Measurements from ENCODE around the gene TRAPPC2L.

TRAPPC2L gene, protein sequence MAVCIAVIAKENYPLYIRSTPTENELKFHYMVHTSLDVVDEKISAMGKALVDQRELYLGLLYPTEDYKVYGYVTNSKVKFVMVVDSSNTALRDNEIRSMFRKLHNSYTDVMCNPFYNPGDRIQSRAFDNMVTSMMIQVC

DNA sequence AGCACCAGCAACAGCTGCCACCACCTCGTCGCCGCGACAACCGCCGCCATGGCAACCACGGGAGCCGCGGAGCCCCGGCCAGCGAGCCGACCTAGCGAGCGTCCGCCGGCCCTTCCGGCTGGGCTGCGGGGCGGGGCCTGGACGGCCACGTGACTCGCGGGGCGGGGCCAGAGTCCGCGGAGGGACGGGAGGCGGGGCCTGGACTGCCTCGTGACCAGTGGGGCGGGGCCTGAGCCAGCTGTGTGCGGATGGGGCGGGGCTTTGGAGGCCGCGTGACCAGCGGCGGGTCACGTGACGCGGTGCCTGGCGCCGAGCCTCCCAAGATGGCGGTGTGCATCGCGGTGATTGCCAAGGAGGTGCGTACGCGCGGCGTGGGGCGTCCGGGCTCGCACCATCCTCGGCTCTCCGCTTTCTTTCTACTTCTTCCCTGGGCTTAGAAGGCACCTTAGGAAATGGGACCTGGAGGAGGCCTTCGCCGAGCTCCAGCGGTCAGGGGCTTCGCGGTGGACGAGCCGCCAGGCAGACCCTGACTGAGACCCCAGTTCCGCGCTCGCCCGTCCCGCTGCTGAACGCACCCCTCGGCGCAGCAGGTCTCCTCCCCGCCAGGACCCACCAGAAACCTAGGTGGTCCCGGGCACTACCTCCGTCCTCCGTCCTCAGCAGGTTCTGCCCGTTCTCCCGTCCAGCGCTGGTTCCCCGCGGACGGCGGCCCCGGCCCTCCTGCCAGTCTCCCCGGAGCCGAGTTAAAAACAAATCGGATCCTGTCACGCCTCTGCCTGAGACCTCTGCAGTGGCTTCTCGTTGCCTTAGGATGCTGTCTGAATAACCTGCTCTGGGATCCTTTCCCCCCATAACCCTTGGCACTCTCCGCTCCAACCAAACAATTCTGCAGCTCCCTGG lies at the start of gene TRAPPC2L, which contains the start of gene GALNS:
TRAPPC2L (plus strand) TSS at position 300 of the 900 bp plus-strand sequence; CDS start at position 324, 24 bp downstream.
GALNS (minus strand) TSS at position 120 of the 900 bp plus-strand sequence; CDS start at position 50, 70 bp downstream.
- peak; percentile 98 for DNase-seq

DNA sequence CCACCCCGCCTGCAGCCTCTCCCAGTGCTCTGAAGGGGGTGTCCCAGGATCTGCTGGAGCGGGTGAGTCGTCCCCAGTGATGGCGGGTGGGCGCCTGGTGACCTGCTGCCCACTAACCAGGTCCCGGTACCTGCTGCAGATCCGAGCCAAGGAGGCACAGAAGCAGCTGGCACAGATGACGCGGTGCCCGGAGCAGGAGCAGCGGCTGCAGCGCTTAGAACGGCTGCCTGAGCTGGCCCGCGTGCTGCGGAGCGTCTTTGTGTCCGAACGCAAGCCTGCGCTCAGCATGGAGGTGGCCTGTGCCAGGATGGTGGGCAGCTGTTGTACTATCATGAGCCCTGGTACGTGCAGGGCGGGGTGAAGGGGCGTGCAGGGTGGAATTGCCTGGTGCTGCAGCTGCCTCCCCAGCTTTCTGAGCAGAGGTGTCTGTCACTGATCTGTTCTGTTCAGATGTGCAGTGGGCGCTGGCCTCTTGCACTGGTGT lies 49.7 kb upstream of the TRAPPC2L start:
- DNase-seq = no peak

DNA sequence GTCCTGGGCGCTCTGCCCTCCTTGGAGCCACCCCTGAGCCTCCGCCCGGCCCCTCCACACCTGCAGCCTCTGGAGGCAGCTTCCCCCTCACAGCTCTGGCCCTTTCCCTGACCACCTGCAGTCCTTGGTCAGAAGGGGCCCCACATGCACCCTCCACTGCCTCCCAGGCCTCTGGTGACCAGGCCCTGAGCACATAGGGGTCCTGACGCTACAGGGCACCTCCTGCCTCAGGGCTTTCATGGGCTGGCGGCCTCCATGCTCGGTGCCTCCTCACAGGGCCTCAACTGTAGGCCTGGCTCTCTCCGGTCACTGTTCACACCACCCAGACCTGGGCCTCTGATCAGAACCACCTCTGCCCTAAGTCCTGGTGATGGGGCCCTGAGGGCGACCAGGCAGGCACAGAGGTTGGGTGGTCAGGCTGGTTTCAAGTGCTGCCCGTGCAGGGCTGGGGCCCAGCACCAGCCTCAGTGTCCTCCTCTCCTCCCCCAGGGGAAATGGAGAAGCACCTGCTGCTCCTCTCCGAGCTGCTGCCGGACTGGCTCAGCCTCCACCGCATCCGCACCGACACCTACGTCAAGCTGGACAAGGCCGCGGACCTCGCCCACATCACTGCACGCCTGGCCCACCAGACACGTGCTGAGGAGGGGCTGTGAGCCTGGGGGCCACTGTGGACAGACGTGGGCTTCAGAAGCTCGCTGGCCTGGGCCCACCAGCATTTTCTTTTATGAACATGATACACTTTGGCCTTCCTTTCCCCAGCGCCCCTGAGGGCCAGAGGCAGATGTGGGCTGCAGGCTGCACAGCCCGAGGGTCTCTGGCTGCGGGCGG lies 49.1 kb upstream of the TRAPPC2L start:
- DNase-seq = no peak

DNA sequence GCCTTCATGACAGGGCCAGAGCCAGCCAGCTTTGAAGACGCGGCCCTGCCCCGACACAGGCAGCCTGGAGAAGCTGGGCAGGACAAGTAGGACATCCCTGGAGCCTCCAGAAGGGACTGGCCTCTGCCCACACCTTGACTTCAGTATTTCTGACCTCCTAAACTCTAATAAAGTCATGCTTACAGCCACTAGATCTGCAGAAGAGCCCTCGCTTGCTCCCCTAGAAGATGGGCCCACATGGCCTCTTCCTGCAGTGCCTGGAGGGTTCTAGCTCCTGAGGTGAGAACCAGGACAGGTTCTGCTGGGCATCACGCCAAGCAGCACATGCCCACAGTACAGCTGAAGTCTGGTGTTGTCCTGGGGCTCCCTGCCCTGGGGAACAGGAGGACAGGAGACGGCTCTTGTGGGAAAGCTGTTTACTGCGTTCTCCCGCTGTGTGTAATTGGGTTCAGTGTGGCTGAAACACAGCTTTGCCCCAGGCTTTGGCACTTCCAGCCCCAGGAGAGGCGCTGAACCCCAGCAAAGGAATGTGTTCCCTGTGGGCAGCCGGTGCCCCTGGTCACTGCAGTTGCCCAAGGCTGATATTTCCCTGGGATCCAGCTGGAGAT lies 47.8 kb upstream of the TRAPPC2L start:
- no peak for DNase-seq

DNA sequence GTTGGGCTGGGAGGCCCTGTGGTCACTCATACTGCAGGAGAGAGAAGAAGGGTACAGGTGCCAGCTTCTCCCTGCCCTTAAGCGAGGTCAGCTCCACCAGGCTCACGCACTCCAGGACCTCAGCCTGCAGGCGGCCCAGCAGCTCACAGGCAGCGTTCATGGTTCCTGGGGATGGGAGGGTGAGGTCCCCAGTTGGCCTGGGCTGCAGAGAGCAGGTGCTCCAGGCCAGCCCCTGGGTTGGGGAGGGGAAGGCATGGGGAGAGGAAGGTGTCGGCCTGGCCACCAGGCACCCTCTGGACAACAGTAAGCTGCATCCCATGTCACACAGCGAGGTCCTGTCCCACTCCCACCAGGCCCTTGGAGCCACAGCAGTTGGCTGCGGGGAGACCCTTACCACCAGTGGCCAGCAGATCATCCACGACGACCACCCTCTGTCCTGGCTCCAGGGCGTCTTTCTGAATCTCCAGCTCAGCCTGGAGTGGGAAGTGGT lies 47.2 kb upstream of the TRAPPC2L start:
- DNase-seq = peak; percentile 61

DNA sequence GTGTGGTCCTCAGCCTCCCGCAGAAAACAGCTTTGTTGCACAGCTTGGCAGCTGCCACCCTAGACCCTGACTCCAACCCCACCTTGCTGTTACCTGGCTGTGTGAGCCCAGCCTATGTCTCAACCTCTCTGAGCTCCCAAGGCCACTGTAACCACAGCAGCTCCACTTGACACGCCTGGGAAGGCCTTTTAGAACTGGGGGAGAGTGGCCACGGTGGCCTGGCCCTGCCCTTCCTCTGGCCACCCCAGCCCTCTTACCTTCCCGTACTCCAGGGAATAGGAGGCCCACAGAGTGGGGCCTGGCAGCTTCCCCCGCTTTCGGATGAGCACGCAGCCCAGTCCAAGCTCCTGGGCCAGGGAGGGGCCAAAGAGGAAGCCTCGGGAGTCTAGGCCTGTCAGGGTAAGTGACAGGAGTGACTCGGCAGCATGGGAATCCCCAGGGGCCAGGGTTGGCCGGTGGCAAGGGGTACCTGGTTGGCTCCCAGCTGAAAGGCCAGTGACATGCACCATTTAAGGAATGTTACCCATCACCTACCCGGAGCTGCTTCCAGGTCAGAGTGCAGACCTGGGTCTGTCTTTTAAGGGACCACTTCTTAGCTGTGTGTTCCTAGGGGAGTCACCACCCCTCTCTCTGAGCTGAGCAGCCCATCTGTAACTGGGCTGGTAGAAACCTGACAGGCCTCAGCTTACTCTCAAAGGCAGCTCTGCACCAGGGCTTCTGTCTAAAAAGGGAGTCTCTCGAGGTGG lies 46.6 kb upstream of the TRAPPC2L start:
- peak; percentile 77 for DNase-seq

DNA sequence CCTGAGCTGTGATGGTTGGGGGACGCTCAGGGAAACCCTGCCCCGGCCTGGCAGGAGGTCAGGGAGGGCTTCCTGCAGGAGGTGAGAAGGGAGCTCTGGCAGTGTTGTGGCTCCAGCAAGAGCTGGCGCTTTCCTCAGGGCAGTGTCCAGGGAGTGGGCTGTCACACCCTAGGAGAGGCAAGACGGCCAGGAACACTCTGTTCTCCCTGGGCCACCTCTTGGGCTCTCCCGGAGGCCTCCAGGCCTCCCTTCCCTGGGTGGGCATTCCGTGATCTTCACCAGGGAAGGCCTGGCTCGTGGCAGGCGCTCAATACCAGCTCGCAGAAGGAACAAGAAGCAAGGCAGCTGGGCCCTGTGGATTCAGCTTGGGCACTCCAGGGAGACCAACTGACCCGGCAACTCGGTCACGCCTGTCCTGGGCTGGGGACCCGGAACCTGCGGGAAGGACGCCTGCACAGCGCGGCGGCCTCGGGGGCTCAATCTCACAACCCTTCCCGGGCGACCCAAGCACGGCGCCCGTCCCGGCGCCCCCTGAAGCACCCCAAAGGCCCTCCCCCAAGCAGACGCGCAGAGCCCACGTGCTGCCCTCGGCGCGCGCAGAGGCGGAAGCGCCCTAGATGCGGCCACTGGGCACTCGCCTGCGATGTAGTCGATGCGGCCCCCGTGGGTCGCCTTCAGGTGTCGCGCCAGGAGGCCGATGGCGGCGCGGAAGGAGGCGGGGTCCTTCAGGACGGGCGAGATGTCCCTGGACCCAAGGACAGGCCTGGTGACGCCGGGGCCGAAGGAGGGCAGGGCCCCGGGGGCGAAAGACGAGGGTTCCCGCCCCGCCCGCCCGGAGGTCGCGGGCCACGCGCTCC lies 45.8 kb upstream of the TRAPPC2L start:
- DNase-seq = peak; percentile 94

DNA sequence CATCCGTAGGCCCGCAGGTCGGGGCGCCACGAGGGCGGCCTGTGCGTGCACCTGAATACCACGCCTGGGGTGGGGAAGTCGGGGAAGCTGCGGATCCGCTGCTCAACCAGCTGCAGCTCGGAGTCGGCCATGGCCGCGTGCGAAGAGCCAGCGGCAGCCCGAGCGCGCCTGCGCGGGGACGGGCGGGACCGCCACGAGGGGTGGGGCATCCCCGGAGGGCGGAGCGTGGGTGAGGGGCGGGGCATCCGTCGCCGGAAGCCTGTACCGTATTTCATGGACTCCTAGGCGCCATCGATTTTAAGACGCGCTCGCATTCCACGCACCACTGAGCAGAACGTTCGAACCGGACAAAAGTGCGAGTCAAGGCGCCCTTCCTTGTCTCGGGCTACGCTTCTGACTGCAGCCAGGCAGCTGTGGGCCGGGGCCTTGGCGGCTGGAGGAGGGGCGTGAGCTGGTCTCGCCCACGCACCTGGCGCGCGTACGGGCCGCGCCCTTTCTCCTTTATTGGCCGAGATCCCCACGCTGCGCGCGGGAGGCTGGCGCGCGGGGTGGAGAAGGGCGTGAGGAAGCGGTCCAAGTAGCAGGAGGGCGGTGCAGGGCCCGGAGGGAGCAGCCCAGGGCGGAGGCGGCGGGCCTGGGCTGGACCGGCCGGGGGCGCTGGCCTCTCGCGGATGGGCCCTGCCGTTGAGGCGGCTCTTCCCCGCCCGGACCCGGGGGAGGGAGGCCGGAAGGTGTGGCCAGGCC lies 45.0 kb upstream of the TRAPPC2L start, which contains the start of gene APRT:
APRT (minus strand) TSS at position 160 of the 744 bp plus-strand sequence; CDS start at position 131, 29 bp downstream.
- peak; percentile 95 for DNase-seq

DNA sequence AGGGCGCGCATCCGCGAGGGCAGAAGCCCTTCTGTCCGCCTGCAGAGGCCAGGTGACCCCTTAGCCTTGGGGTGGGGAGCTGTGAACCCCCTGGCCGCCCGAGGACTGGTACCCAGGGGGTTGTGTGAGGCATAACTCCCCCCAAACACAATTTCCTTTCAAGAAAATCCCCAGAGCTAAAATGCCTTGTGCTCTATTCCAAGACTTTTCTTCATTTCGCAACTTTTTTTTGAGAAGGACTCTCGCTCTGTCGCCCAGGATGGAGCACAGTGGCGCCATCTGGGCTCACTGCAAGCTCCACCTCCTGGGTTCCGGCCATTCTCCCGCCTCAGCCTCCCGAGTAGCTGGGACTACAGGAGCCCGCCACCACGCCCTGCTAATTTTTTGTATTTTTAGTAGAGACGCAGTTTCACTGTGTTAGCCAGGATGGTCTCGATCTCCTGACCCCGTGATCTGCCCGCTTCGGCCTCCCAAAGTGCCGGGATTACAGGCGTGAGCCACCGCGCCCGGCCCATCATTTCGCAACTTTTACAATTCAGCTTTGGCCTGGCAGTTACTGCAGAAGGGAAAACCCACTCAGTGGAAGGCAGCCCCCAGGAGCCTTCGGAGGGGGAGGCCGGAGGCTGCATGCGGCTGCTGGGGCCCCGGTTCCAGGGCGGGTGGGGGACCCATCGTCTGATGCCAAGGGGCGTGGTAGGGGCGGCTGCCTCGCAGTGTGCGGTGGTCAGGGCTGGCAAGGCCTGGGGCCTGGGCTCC lies 44.2 kb upstream of the TRAPPC2L start:
- peak; percentile 77 for DNase-seq

DNA sequence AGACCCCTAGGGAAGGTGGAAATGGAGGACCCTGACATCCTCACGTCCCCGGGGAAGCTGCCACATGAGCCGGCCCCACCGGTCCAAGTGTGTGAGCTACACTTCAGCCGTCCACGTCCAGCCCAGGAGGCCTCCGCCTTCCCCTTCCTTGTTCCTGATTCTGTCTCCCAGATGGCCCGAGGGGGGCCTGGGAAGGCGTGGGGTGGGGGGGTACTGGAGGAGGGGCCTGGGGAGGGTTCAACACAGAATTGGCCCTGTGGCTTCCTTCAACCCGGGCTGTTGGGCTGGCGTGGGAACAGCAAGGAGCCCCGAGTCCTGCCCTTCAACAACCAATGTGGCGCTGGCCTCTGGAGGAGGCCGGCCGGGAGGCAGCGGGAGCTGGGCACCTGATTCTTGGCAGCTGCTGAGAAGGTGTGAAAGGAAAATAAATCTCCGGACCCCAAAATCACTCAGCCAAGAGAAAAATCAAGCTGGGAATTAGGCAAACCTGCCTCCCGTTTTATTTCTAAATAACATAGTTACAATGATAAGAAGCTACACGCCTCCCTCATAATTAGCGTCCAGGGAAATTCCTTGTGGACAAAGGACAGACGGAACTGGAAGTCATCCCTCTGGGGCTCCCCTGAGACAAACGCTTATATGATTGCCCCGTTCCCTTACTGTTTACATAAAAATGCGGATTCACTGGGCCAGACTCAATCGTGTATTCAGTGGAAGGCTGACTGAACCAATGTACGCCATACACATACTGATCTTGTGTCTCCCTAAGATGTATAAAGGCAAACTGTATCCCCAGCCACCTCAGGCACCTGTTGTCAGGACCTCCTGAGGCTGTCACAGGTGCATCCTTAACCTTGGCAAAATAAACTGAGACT lies 43.4 kb upstream of the TRAPPC2L start:
- DNase-seq = no peak

DNA sequence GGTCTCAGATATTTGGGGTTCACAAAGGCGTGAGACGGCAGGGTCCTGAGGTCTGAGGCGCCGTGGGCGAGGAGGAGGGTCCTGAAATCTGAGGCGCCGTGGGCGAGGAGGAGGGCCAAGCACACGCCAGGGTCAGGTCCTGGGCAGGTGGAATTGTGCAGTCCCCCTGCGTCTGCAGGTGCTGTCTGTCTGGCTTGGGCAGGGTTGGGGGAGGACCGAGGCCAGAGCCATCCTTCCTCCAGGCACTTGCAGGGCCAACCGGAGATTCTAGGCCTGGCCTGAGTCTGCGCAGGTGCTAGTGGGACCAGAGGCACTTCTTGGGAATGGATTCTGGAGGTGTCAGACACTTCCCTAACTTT lies 42.8 kb upstream of the TRAPPC2L start:
- no peak for DNase-seq

DNA sequence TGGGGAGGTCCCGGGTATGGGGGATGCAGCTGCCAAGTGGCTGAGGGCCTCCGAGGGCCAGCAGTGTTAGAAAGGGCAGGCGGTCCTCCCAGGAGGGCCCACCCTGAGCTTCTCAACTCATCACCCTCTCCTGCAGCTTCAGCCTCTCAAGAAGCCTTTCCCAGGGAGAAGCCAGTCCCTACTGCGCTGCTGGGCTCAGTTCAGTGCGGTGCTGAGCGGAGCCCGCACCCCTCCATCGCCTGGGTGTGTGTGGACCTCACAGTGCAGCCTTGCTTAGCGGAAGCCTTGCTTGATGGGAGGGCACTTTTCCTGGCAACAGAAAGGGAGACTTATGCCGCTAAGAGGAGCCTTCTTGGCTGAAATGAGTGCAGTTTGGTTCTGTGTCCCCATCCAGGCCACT lies 41.7 kb upstream of the TRAPPC2L start:
- no peak for DNase-seq

DNA sequence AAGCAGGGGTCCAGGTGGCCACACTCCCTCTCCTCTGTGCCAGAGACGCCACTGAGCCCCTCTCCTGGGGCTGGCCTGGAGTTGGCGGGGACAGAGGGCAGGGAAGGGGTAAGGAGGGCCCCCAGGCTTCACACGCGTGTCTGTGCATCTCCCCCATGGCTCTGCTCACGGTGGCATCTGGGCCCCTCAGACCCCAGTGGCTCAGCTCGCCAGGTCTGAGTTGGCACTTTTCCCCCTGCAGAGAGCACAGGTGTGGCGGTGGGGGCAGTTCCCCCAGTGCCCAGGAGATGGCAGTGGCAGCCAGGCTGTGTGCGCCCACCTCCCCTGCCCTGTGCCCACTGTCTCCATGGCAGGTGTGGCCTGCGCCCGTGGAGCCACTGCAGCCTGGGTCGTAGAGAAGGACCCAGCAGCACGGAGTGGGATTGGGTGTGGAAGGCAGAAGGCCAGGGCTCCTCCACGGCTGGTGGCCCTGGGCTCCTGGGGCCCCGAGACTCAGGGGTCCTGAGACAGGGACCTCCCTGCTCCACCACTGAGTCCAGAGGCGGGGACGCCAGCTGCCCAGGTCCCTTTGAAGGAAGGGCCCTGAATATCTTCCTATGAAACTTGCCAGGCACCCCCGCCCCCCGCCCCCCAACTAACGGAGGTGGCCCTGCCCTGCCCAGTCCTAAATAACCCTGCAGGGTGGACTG lies 40.9 kb upstream of the TRAPPC2L start:
- peak; percentile 74 for DNase-seq

DNA sequence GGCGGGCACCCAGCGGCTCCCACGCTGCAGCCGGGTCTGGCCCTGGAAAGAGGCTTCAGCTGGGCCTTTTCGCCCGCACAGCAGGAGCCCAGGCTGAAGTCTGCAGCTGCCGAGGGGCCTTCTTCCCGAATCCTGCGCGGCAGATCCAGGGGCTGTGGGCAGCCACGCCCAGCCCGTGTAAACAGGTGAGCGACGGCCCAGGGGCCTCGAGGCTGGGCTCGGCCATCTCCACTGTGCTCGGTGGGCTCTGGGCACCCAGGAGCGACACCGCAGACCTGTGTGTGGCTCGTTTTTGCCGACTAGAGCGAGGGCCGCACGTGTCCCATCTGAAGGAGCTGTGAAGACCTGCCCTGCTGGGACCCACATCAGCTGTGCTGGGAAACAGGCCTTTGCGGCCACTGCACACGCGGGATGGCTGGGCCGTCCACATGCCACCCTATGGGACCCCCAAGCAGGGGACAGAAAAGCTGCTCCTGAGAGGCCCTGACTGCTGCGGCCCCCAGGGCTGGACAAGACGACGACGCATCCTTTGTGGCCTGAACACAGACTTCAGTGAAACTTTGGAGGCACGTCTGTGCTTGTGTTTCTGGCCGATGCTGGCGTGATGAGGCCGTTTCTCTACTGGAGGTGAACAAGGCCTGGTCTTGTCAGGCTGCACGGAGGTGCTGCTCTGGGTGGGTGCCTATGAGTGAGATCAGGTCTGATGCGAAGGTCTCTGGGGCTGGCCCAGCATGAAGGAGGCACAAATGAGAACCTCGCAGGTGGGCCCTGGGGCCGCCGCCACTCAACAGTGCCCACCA lies 40.0 kb upstream of the TRAPPC2L start:
- no peak for DNase-seq

DNA sequence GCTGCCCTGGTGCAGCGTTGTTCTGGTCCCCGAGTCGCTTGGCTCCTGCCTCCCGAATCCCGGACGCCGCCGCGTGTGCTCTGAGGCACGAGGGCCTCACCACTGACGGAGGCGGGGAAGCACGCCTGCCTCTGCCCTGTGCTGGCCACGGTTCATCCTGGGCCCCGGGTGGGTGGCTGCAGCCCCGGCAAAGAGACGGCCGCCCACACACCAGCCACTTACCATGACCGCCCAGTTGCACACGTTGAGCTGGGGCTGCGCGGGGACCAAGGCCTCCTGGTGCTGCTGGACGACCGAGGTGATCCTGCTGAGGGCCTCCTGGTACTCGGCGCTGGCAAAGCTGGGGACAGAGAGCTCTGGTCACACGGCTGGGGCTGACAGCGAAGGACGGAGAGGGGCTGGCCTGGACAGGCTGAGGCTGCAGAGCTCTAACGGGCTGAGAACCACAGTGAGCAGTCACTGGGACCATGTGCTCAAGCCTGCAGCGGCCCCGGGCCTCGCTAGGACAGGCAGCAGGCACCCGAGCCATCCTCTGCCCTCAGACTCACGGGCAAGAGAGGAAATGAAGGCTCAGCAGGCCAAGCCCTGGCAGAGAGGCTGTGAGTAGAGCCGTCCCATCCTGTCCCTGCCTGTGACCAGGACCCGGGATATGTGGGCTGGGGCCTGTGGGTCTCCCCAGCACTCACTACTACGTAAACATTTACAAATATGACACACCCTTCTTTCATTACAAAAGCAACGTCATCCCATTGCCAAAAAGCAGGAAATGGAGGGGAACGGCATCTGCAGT lies 38.9 kb upstream of the TRAPPC2L start:
- DNase-seq = no peak

DNA sequence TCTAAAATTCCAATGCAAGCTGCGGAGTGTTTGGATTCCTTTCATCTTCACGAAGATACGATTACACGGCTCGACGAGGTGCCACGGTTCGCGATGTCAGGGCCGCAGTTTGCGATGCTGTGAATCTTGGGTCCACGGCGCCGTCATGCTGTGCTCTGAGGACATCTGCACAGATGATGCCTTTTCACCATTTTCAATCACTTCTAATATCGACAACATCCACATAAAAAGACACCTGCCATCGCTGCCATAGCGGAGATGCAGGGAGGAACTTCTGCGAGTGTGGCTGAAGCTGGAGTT lies 38.4 kb upstream of the TRAPPC2L start:
- no peak for DNase-seq

Measured in hematopoietic multipotent progenitor cell treated with erythropoietin and hydrocortisone succinate and interleukin-3 and kit ligand, for 4 days (in vitro differentiated cells).